ENCODE data around the gene NOP58.
"Not testable (repeated sequence)": the region's sequence is repeated elsewhere in the genome, so short reads cannot be mapped to it uniquely, and the experiment has no call there.

The NOP58 gene, protein sequence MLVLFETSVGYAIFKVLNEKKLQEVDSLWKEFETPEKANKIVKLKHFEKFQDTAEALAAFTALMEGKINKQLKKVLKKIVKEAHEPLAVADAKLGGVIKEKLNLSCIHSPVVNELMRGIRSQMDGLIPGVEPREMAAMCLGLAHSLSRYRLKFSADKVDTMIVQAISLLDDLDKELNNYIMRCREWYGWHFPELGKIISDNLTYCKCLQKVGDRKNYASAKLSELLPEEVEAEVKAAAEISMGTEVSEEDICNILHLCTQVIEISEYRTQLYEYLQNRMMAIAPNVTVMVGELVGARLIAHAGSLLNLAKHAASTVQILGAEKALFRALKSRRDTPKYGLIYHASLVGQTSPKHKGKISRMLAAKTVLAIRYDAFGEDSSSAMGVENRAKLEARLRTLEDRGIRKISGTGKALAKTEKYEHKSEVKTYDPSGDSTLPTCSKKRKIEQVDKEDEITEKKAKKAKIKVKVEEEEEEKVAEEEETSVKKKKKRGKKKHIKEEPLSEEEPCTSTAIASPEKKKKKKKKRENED
- total RNA-seq, result 154 to 580 (median 301) reads per million in 3 experiments

GRCh38 chr2:202265467-202266277 is at the start of gene NOP58:
NOP58 (plus strand) TSS chr2:202265763; CDS start chr2:202265942, 179 bp downstream.
- DNase-seq, result peak; percentile 94

DNA sequence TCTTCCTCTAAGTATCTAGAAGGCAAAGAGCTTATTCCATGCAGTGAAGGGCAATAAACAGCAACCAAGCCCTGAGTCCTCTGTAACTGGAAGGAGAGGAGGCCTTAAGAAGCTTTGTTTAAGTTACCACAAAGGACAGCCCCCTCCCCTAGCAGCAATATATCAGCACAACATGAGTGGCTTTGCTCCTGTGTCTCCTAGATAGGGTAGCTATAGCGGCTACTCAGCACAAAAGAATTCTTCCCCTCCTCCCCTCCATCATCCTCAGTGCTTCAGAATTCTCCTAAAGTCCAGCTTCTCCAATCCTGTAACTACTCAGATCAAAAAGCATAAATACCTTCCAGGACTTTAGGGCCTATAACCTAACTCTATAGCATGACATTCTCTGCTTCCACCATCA is 43.7 kb upstream of the NOP58 start:
- no peak for DNase-seq

DNA sequence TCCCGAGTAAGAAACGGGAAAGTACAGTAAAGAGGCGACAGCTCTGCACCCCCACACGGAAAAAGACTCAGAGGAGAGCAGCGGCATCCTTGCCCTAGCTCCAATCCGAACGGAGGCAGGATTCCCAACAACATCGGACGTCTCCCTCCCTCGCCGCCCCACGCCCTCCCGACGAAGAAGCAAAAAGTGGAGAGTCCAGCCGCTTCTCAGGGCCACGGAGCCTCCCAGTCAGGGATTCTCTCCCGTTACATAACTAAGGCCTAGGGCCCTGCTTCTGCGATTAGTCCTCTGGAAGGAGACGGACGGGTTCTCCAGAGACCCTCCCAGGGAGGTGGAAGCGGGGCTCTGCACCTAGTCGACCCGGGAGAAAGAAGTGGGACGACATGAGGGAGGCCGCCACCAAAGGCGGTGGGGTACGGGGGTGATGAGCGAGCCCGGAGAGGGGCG is 27.8 kb upstream of the NOP58 start:
- DNase-seq, result no peak

GRCh38 chr2:202238234-202239197 is 27.0 kb upstream of the NOP58 start, which contains the start of gene SUMO1:
SUMO1 (minus strand) TSS chr2:202238597; CDS start chr2:202238451, 146 bp downstream.
- DNase-seq, result peak; percentile 88

- DNase-seq, result not testable (repeated sequence)
These were observed 17.9 kb upstream of the NOP58 start for GRCh38 chr2:202247710-202248109.

DNA sequence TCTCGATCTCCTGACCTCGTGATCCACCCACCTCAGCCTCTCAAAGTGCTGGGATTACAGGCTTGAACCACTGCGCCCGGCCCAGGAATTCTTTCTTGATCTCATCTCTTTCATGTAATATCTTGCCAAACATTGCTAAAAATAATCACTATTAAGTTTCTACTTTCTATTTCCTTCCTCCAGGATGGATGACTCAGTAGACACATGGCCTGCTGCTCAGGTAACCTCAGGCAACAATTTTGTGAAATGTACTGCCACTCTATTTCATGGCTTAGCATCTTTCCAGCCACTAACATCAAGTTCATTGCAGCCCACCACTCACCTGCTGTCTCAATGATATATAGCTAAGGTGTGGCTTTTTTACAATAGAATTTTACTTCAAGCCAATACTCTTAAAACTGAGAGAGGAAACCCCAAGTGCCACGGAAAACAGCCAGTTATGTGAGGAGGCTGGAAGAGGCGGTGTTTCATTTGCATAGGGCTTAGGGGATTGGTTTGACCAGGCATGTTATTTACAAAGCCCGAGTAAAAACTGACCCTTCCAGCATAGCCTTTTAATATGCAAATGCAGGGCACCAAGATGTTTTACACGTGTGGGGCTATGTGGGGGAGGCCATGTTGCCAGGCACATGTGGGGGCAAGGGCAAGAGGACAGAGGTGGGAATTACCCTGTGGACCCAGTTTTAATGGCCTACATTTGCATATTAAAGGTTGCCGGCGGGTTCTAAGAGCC is 15.9 kb upstream of the NOP58 start:
- DNase-seq, result no peak

- no peak for DNase-seq
These were observed 14.1 kb upstream of the NOP58 start for GRCh38 chr2:202251494-202251893.

DNA sequence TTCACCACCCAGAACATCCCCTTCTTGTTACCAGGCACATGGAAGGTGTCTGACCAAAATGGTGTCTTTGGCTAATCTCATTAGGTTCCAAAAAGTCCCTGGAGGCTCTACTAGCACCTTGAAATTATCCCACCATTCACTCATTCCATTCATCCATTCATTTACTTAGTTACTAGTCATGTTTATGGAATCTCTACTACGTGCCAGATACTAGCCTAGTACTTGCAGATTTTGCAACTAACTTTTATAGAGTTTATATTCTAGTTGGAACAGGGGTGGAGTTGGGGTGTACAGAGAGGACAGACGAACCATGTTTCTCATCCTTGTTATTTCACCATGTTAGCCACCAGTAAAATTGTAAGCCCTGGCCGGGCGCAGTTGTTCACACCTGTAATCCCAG is 4.0 kb upstream of the NOP58 start:
- DNase-seq, result no peak

GRCh38 chr2:202267495-202267894 is 1.9 kb downstream of the NOP58 start:
- DNase-seq, result no peak

DNA sequence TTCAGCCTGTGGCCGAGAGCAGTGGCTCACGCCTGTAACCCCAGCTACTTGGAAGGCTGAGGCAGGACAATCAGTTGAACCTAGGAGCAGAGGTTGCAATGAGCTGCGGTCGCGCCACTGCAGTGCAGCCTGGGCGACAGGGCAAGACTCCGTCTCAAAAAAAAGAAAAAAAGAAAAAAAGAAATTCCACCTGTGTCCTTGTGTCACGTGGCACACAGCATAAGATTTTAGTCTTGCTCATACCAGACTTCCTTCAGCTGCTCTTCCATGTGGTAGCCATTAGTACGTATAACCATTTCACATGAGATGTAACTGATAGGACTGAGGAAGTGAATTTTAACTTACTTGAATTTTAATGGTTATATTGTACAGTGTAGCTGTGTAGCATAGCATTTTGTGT is 4.0 kb downstream of the NOP58 start:
- DNase-seq, result peak; percentile 49

DNA sequence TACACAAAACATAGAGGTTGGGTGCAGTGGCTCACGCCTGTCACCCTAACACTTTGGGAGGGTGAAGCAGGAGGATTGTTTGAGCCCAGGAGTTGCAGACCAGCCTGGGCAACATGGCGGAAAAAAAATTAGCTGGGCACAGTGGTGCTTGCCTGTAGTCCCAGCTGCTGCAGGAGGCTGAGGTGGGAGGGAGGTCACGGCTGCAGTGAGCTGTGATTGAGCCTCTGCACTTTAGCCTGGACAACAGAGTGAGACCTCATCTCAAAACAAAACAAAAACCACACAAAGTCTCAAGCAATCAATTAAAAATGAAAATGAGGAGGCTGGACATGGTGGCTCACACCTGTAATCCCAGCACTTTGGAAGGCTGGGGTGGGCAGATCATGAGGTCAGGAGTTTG is 4.9 kb downstream of the NOP58 start:
- no peak for DNase-seq

- not testable (repeated sequence) for DNase-seq
These were observed 10.6 kb downstream of the NOP58 start for GRCh38 chr2:202276078-202276720.

- DNase-seq, result no peak
These were observed 12.6 kb downstream of the NOP58 start for GRCh38 chr2:202278036-202278760.

GRCh38 chr2:202278944-202279343 is 13.4 kb downstream of the NOP58 start:
- DNase-seq, result no peak

GRCh38 chr2:202286595-202286994 is 21.0 kb downstream of the NOP58 start:
- DNase-seq, result no peak

GRCh38 chr2:202289394-202290204 is 24.0 kb downstream of the NOP58 start:
- no peak for DNase-seq

DNA sequence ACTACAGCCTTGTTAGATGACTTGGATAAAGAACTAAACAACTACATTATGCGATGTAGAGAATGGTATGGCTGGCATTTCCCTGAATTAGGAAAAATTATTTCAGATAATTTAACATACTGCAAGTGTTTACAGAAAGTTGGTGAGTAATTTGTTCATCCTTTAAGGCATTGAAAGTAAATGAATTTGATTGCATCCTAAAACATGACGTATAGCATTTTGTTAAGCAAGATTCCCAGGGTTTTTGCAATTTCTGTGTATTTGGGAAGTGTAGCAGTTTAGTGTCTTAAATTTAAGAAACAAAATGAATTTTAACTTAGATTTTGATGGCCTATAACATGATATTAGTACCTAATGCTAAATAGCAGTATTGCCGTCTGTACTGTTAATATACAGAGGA is 24.8 kb downstream of the NOP58 start:
- DNase-seq, result no peak

- DNase-seq, result no peak
These were observed 25.4 kb downstream of the NOP58 start for GRCh38 chr2:202290970-202291369.

DNA sequence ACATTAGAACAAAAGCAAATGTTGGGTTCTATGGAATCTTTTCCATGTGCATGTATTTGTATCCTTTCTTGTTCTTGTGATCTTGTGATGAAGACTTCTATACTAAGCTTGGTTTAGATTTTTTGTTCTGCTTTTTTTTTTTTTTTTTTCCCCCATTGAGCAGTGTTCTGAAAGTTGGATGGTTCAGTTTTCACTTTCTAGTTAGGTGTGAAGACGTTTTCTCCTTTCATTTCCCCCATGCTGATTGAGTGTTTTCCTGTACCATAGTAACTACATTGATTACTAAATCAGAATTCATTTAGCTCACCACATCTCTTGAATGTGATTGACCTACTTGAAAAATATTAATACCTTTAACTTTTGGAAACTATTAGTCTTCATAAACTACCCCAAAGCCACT is 34.1 kb downstream of the NOP58 start:
- no peak for DNase-seq
